Activated CD4-positive, CD25-positive, alpha-beta regulatory T cell treated with anti-CD3 and anti-CD28 coated beads, Interleukin-2, amount 50 U/mL, for 16 hours (primary cell): Measurements from ENCODE around the gene BRS3.
"Not testable (repeated sequence)": the region's sequence is repeated elsewhere in the genome, so short reads cannot be mapped to it uniquely, and the experiment has no call there.

ENCODE experiments used
- DNase-seq: peaks from one replicate; pipeline ENCODE4 v3.0.0-alpha.2; 2020; ENCODE audit warnings: low read depth, low spot score

The BRS3 gene

DNA sequence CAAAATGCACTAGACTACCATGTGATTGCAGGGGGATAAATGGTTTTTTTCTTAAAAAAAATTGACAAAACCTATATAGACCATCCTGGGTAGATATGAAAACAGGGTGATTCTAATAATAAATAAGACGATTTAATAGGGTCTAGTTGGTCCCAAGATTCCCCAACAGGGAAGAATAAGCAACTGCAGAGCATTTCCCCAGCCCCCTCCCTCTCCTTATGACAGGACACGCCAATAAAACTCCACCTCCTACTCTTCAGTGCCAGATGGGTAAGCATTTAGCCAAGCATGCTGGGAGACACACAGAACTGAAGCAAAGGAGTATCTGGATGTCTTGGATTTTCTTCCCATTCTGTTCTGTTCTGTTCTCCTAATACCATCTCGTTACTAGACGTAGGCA, at the start of gene BRS3:
BRS3 (plus strand) TSS at position 301 of the 400 bp plus-strand sequence. CDS start 168 bp downstream, outside the sequence.
- DNase-seq, result no peak

DNA sequence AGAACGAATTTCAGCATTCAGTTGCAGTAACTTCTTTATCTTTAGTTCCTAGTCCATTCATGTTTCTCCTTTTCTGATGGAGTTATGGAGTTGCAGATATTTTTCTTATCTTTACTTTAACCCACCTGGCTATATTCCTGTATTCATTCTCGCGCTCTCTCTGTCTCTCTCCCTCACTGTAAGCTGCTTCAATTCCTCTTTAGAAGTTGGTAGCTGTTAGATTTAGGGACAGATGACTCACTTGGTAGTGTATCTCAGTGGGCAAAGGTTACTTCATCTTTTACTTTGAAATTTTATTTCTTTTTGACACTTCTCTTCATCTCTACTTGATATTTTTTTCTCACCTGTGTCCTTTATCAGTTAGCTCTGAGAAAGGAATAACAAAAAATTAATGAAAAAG, 49.6 kb upstream of the BRS3 start:
- DNase-seq, result no peak

DNA sequence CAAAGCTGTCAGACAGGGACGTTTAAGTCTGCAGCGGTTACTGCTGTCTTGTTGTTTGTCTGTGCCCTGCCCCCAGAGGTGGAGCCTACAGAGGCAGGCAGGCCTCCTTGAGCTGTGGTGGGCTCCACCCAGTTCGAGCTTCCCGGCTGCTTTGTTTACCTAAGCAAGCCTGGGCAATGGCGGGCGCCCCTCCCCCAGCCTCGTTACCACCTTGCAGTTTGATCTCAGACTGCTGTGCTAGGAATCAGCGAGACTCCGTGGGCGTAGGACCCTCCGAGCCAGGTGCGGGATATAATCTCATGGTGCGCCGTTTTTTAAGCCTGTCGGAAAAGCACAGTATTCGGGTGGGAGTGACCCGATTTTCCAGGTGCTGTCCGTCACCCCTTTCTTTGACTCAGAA, 42.1 kb upstream of the BRS3 start:
- DNase-seq, result not testable (repeated sequence)

DNA sequence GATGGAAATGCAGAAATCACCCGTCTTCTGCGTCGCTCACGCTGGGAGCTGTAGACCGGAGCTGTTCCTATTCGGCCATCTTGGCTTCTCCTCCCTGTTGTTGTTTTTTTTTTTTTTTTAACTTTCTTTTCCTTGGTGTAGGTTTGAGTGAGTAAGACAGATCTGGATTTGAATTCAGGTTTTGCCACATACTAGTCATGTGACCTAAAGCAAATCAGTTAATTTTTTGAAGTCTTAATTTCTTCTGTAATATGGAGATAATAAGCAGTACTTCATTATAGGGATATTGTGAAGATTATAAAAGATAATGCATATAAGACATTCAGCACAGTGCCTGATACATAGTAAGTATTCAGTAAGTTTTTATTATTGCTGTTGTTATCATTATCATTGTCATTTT, 41.5 kb upstream of the BRS3 start:
- no peak for DNase-seq

DNA sequence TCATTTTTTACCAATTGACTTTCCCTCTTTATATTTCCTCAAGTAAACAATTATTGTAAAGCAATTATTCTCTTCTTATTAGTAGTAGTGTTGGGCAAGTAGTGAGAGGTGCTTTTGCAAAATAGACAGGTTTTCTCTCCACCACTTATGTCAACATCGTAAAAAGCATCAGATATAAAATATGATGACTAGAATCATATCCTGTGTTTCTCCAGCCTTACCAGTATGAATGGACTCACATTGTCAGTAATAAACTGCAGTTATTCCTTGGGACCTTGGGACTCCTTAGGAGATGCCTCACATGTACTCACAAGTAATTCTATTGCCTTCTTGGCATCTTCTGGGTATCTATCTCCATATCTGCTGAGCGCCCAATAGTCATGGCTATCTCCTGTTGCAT, 40.4 kb upstream of the BRS3 start:
- DNase-seq, result no peak

DNA sequence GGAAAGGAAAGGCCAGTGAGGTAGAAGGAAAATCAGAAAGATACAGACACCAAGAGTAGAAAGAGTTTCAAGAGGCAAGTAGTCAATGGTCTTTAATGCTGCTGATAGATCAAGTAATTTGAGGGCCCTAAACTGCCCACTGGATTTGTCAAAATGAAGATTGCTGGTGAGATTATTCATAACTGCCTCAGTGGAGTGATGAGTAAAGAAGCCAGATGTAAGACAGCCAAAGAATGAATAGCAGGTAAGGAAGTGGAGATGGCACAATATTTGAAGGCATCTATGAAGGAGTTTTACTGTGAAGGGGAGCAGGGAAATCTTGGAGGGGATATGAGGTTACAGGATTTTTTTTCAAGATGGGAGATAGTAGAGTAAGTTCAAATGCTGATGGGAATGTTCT, 39.8 kb upstream of the BRS3 start:
- DNase-seq, result no peak

DNA sequence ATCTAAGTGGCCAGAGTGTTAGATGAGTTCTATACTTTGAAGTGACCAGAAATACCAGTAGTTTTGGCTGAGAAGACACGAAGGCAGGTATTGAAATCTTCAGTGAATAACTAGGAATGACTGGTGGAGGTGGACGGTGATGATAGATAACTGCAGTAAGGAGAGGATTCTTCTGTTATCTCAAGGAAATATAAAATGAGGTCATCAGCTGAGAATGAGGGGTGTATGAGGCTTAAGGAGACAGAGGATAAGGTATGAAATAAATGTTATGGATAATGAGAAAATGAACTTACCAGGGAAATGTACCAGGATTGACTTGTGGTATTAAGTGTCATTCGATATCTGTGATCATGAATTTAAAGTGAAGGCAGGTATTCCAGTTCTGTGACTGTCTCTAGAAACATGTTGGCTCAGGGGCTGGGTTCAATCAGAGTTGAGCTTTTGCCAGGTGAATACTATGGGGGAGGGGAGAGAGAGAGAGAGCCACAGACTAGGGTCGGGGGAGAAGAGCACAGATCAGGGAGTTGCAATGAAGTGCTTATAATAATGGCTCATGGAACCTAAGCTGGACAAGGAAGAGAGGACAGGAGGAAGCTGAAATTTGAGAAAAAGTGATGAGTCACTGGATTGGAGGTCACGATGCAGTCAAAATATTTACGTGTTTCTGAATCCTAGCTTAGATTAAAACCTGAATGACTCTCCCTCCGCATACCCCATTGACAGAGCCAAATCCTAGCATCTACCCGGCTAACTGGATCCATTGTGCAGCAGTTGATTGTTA, 37.5 kb upstream of the BRS3 start:
- no peak for DNase-seq

DNA sequence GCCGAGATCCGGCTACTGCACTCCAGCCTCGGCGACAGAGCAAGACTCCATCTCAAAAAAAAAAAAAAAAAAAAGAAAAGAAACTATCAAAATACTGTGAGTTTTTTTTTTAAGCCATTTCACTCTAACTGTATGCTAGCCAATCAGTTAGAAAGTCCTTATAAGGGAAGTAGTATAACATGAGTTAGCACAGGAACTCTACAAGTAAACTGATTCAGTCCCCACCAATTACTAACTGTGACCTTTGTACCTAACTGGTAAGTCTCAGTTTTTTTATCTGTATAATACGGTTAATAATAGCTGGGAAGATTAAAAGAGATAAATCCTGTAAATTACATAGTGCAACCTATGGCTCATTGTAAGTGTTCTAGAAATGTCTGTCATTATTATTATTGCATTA, 35.1 kb upstream of the BRS3 start:
- DNase-seq, result no peak

DNA sequence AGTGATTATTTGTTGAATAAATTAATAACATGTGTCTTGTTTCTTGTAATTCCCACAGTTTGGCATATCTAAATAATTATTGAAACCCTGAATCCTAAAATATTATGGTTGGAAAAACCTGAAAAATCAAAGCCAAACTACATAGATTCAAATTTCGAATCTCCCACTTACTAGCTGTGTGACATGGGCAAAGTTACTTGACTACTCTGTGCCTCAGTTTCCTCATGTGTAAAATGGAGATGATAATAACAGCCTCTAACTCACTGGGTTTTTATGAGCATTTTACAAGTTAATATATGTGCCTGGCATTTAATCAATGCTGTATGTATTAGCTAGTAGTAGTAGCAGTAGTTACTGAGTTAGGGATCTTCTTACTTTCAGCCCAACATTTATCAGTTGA, 34.6 kb upstream of the BRS3 start:
- DNase-seq, result no peak

DNA sequence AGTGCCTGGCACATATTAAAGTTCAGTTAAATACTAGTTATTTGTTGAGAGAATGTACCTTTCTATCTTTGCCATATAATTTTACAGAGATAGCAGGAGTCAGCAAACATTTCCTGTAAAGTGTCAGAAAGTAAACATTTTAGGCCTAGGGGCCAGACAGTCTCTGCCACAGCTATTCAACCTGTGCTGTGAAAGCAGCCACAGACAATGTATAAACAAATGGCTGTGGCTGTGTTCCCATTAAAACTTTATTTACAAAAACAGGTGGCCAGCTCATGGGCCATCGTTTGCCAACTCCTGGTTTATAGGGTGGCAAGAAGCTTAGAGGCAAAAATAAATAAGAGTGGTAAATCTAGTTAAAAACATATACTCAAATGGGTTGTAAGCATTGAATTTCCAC, 34.0 kb upstream of the BRS3 start:
- DNase-seq, result no peak

DNA sequence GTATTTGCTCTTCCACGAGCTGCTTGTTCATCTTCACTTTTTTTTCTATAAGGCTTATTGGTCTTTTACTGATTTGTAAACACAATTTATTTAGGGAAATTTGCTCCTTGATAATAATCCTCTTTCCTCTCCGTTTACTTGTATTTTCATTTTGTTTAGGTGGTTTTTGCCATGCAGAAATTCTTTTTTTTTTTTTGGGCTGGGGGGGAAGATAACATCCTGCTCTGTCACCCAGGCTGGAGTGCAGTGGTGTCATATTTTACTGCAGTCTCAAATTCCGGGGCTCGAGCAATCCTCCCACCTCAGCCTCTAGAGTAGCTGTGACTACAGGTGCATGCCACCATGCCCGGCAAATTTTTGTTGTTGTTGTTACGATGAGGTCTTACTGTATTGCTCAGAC, 31.6 kb upstream of the BRS3 start:
- no peak for DNase-seq

DNA sequence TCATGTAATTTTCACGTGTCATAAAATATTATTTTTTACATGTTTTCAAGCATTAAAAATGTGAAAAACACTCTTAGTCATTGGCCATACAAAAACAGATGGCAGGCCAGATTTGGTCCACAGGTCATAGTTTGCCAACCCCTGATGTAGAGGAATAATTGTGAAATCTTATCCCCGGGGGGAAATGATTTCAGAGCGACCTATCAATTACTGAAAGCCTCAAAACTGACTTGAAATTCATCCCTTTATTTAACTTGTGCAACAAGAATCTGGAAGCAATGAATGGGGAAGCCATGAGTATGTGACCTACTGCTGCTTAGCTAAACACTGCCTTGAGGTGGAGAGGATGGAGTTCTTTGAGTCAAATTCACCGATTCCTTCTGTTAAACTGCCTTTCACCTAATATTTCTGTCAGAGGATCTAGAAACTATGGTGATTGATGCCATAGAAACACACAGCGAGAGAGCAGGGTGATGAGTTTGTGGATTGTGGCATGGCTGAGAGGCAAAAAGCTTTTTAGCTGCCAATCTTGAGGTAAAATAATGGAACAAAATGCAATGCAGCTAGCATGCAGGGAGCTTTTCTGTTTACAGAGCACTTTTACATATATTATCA, 30.3 kb upstream of the BRS3 start:
- DNase-seq, result no peak

DNA sequence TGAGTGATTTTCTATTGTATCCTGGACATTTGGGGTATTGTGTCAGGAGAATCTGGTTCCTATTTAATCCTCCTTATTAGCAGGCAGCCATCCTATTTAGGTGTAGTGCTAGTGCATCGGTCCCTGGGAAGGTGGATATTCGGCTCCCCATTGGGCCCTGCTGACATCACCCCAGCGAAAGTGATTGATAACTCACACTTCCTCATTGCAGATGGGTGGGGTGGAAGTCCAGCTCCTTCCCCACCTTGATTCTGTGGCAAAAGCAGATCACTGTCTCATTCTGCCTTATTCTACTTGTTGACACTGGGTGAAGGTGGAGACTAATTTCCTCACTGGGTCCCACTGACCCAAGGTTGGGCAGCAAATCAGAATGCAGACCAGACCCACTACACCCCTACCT, 23.2 kb upstream of the BRS3 start:
- no peak for DNase-seq

DNA sequence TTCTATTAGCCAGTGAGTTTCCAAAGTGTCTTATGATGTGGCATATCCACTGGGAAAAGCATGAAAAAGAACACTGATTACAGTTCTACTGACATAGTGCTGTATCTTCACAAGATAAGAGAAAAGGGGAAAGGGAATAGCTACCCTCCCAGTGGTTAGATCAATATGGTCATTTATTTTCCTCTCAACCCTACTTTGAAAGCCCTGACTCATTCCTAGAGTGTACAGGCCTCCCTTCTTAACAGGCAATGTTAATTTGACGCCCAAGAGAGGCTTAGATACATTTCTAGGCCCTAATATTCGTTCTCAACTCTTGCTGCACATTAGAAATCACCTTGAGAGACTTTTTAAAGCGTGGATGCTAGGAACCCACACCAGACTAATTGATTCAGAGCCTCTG, 20.4 kb upstream of the BRS3 start:
- no peak for DNase-seq

DNA sequence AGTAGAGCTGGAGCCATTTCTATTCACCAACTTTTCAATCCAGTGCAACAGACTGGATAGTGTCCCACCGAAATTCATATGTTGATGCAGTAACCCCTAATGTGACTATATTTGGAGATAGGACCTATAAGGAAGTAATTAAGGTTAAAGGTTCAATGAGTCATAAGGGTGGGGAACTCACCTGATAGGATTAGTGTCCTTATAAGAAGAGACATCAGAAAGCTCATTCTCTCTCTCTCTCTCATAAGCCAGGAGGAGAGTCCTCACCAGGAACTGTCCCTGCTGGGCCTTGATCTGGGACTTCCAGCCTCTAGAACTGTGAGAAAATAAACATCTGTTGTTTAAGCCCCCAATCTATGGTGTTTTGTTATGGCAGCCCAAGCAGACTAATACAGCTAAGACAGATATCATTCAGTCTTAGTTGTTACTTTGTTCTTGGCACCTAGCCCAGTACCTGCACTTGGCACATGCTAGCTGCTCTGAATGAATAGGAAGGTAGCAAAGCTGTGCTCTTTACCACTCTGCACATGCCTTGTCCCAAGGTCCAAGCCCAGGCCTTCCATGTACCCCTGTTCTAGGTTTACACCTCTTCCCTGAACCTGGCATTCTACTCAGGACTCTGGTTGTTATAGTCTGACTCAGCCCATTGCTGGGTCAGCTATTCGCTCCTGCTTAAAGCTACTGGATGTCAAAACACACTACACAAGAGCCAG, 19.2 kb upstream of the BRS3 start:
- DNase-seq, result no peak

DNA sequence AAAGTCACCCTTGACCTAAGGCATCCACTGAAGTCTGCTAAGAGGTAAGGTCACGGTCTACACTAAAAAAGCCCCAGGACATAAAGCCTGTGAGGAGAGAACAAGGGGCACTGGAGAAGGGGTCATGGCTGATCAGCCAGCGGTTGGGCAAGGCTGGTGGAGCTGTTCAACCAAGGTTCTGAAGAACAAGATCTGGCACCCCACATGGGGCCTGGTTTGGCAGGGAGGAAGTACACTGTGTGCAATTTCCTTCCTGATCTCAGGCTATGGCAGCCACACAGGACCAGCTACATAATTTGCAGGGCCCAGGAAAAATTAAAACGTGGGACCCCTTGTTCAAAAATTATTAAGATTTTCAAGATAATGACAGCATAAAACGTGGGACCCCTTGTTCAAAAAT, 14.1 kb upstream of the BRS3 start:
- no peak for DNase-seq

DNA sequence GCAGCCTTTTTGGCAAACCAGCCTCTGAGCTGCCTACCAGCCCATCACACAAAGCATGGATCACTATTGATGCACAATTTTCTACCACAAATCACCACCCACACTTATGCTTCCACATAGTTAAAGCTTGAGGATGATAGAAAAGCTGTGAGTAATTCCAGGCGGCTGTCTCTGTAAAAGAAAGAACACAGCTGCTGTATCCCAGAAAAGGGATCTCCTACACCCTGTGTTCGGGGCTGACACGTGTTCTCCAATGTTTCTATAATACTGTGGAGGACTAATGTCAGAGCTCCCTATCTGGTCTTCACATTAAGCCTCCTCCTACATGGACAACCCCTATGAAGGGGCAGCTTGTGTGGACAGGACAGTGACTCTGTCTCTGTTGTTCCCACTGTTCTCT, 12.5 kb upstream of the BRS3 start:
- no peak for DNase-seq

DNA sequence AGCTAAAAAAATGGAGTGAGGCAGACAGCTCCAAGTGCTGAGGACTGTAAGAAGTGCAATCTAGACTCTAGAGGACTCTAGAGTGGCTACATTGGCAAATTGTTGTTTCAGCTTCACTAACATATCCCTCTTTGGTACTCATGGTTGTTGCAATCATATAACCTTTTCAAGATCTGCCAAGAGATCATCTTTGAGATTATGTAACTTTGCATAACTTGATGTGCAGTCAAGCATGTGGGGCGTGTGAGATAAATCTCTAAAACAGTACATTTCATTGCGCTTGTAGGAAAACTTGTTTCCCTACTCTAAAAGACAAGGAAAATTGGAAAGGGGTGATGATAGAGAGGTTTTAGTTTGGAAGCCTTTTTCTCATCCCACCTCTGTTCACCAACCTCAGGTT, 11.2 kb upstream of the BRS3 start:
- no peak for DNase-seq

DNA sequence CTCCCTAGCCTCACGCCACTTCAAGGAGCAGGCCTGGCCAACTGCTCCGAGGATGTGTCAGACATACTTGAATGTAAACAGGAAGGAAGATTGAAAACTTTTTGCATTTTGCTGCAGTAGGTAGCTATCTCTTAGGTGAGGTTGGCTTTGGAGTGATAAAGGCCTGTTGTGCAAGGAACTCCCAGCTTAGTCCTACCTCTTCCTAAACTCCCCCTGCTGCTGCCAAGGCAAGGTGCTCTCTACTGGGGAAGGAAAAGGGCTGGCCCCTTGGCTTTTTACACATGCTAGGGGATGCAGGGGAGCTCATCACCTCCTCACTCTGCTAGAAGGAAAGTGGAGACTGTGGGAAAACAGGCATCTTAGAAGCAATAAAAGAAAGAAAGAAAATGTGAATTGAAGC, 10.7 kb upstream of the BRS3 start:
- DNase-seq, result no peak

DNA sequence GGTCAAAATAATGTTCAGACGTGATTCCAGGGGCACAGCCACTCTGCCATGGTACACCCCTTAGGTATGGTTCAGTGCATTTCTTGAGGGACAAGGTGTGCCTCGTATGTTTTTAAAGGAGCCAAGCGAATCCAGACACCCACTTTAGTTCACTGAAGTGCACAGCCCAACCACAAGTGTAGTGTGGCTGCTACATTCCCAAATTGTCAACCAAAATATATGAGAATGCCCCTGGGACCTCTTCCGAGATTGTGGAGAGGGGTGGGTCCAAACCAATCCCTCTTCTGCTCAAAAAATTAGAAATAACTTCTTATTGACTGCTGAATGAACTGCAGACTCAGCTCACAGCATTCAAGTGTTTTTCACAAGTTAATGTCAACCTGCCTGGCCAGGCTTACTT, 7.4 kb upstream of the BRS3 start:
- DNase-seq, result no peak

DNA sequence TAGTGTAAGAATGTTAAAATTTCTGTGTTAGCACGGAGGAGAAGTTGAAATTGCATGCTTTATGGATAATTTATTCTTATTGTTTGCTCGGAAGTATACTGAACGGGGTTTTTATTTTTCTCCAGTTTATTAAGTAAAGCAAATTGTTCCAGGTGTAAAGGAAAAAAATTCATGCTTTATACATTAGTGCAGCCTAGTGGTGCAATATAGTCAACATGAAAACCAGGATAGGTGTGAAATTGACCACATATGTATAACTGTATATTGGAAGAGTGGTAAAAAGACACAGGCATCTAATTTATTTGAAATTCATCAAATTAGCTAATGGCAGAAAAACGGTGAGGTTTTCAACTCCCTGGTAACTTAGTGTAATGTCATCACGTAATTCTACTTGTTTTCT, 959 bp downstream of the BRS3 start:
- DNase-seq, result no peak

DNA sequence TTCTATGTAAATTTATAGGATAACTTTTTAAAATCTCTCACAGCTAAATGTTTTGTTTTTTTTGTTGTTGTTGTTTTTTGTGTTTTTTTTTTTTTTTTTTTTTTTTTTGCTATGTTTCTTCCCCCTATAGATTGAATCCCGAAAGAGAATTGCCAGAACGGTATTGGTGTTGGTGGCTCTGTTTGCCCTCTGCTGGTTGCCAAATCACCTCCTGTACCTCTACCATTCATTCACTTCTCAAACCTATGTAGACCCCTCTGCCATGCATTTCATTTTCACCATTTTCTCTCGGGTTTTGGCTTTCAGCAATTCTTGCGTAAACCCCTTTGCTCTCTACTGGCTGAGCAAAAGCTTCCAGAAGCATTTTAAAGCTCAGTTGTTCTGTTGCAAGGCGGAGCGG, 4.1 kb downstream of the BRS3 start:
- DNase-seq, result no peak

DNA sequence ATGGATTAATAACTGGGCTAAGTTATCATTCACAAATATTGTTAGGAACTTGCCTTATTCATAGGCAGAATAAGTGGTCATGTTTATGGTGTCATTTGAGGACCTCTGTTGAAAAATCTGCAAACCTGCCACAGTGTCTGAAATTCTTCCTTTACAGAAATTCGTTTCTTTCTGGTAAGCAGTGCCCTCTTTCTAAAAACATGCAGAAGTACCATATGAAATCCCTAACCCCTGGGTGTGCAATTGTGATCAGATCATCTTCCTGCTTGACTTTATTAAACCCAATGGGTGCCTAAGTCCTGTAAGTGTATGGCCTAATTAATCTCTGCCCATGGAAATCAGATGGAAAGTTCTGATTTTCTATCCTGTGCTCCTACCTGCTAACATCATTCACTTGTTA, 5.3 kb downstream of the BRS3 start:
- no peak for DNase-seq
